Upper lobe of left lung (tissue), 6 donors: Measurements from ENCODE around the gene PAK2. TPM values are rescaled to one million over a fixed set of nuclear protein-coding genes. Genes with fewer than 3 reads are reported as not detected.
A peak's percentile ranks its signal among the peaks of the same experiment; 100 is the strongest.
"Not testable (repeated sequence)": the region's sequence is repeated elsewhere in the genome, so short reads cannot be mapped to it uniquely, and the experiment has no call there.

ENCODE experiments used
- ATAC-seq, 2 donors: fragments of 200-7000 bp; cut with Tn5 transposase; one replicate each; pipeline ENCODE4 v1.9.1; 2022; ENCODE audit warnings: mild to moderate bottlenecking in 2 of 2, moderate library complexity in 2 of 2; ENCODE audit not compliant: low FRiP score in 2 of 2
- DNase-seq, 2 donors: peaks; one replicate each; pipeline ENCODE4 v3.0.0-alpha.2; 2019 to 2020
- H3K27ac ChIP-seq, 4 donors: fragments of 200-600 bp; sonication (generic); one replicate each; pipeline ENCODE4 v1.5.1; 2016 to 2019
- H3K27me3 ChIP-seq, 4 donors: fragments of 200-600 bp; sonication (generic); one replicate each; pipeline ENCODE4 v1.5.1; 2017 to 2019
- H3K36me3 ChIP-seq, 4 donors: fragments of 200-600 bp; sonication (generic); one replicate each; pipeline ENCODE4 v1.5.1; 2016 to 2019
- H3K4me1 ChIP-seq, 4 donors: fragments of 200-600 bp; sonication (generic); one replicate each; pipeline ENCODE4 v1.5.1; 2018 to 2019
- H3K4me3 ChIP-seq, 4 donors: fragments of 200-600 bp; sonication (generic); one replicate each; pipeline ENCODE4 v1.5.1; 2017 to 2019; ENCODE audit warnings: mild to moderate bottlenecking in 2 of 4, moderate library complexity in 1 of 4
- H3K9me3 ChIP-seq, 4 donors: fragments of 200-600 bp; sonication (generic); one replicate each; pipeline ENCODE4 v1.5.1; 2018 to 2019
- EP300 ChIP-seq, 4 donors: sonication (generic); formaldehyde crosslinking; IDR thresholded peaks; one replicate each; pipeline ENCODE4 v1.5.1; 2017; ENCODE audit warnings: antibody characterized with exemption in 4 of 4, control low read depth in 2 of 4
- POLR2A ChIP-seq, 4 donors: fragments of 450-650 bp; IDR thresholded peaks; one replicate each; pipeline ENCODE4 v1.5.1; 2016 to 2017; ENCODE audit warnings: antibody characterized with exemption in 4 of 4, mild to moderate bottlenecking in 2 of 4
- POLR2AphosphoS5 ChIP-seq, 2 donors: sonication (generic); formaldehyde crosslinking; IDR thresholded peaks; one replicate each; pipeline ENCODE4 v1.5.1; 2017; ENCODE audit warnings: antibody characterized with exemption in 2 of 2
- WGBS, 2 donors: methylation state at CpG; one replicate each; pipeline ENCODE4 v1.1.5; 2017 to 2018; 5-methylcytosine and 5-hydroxymethylcytosine counted together
- total RNA-seq, 6 donors: library from RNA; depleted of rRNA in 4 of 6; stranded (reverse); fragments of >200 nt in 4 of 6; gene quantifications; one replicate each; pipeline versions ENCODE4 v1.1.0 to v1.2.1, GENCODE V29; 2016 to 2021
- TF ChIP-seq, protein P1 (sequence below), 6 experiments: fragments of 450-650 bp in 4 of 6; fragments of 200-600 bp in 2 of 6; sonication (generic) in 2 of 6; IDR thresholded peaks; one replicate each; pipeline ENCODE4 v1.5.1; 2016 to 2019; ENCODE audit warnings: antibody characterized with exemption in 6 of 6
- donor health status: DM: no; HTN: no; CAD: no; lungs with moderate emphysema.
- donor health status: DM: no; HTN: yes; CAD: no; lungs with severe emphysema.

Gene PAK2
- total RNA-seq, 6 donors from 2014 or later = 24.7 to 82.2 (median 60.1) TPM

DNA sequence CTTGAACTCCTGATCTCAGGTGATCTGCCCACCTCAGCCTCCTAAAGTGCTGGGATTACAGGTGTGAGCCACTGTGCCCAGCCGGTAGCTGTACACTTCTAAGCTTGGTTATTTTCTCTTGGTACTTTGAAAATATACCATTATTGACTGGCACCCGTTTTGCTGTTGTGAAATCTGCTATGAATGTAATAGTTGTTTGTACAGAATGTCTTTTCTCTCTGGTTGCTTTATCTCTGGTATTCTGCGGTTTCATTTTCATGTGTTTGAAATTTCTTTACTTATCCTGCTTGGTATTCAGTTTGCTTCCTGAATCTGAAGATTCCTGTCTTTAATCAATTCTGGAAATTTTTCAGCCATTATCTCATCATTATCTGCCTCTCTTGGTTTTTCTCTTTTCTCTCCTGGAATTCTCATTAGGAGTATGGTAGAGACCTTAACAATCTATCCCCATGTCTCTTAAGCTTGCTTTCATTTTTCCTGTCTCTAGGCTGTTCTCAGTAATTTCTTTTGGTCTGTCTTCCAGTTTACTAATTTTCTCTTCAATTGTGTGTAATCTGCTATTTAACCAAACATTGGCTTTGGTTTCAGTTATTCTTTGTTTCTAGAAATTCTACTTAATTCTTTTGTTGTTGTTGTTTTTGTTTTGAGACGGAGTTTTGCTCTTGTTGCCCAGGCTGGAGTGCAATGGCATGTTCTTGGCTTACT, 2.8 kb upstream of the PAK2 start:
- H3K27me3 ChIP-seq = no peaks in the 10 kb centered on the region
- no peak for DNase-seq
- H3K4me3 ChIP-seq = no peak overlapping the region
- 92 to 94% methylated on average over 4 of the region's 4 CpGs for WGBS, 2 donors
- peaks cover 6 to 14% (median 11%) of the 10 kb centered on the region in 4 donors for H3K4me1 ChIP-seq
- no peak overlapping the region for H3K27ac ChIP-seq
- peaks cover 0 to 15% (median 0%) of the 10 kb centered on the region in 4 donors for H3K36me3 ChIP-seq
- H3K9me3 ChIP-seq = no peaks in the 10 kb centered on the region
- TF ChIP-seq, protein P1, sequence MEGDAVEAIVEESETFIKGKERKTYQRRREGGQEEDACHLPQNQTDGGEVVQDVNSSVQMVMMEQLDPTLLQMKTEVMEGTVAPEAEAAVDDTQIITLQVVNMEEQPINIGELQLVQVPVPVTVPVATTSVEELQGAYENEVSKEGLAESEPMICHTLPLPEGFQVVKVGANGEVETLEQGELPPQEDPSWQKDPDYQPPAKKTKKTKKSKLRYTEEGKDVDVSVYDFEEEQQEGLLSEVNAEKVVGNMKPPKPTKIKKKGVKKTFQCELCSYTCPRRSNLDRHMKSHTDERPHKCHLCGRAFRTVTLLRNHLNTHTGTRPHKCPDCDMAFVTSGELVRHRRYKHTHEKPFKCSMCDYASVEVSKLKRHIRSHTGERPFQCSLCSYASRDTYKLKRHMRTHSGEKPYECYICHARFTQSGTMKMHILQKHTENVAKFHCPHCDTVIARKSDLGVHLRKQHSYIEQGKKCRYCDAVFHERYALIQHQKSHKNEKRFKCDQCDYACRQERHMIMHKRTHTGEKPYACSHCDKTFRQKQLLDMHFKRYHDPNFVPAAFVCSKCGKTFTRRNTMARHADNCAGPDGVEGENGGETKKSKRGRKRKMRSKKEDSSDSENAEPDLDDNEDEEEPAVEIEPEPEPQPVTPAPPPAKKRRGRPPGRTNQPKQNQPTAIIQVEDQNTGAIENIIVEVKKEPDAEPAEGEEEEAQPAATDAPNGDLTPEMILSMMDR (IDR thresholded peaks at IDR 0.05) = no peak
- TF ChIP-seq POLR2AphosphoS5 (IDR thresholded peaks at IDR 0.05) (no peak), POLR2A (IDR thresholded peaks at IDR 0.05) (no peak), EP300 (IDR thresholded peaks at IDR 0.05) (no peak)
- no peak for ATAC-seq

DNA sequence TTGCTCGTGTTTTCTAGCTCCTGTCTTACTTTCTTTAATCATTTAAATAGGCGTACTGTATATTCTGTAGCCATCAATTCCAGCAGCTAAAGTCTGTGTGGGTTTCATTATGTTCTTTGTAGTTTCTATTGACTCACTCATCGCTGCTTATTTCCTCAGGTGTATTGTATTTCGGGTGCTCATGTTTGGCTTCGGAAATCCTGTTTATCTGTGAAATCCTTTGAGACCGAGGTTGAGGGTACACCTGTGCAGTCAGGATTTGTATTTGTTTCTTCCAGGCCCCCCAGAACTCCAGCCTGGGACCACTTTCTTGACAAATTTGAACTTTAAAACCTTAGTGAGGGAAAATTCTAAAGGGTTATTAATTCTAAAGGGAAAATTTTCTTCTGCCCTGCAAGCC, 2.0 kb upstream of the PAK2 start:
- WGBS, 2 donors = 83 to 84% methylated on average over 6 of the region's 6 CpGs
- DNase-seq = no peak
- Histone ChIP-seq H3K4me3 (no peak overlapping the region), H3K27me3 (no peaks in the 10 kb centered on the region), H3K9me3 (no peaks in the 10 kb centered on the region), H3K4me1 (peaks cover 9 to 23% (median 14%) of the 10 kb centered on the region in 4 donors), H3K27ac (no peak overlapping the region), H3K36me3 (peaks cover 0 to 15% (median 0%) of the 10 kb centered on the region in 4 donors)
- ATAC-seq = no peak
- no peak for TF ChIP-seq POLR2AphosphoS5 (IDR thresholded peaks at IDR 0.05)
- no peak for TF ChIP-seq EP300 (IDR thresholded peaks at IDR 0.05)
- no peak for TF ChIP-seq POLR2A (IDR thresholded peaks at IDR 0.05)
- TF ChIP-seq, protein P1 (IDR thresholded peaks at IDR 0.05) = no peak

DNA sequence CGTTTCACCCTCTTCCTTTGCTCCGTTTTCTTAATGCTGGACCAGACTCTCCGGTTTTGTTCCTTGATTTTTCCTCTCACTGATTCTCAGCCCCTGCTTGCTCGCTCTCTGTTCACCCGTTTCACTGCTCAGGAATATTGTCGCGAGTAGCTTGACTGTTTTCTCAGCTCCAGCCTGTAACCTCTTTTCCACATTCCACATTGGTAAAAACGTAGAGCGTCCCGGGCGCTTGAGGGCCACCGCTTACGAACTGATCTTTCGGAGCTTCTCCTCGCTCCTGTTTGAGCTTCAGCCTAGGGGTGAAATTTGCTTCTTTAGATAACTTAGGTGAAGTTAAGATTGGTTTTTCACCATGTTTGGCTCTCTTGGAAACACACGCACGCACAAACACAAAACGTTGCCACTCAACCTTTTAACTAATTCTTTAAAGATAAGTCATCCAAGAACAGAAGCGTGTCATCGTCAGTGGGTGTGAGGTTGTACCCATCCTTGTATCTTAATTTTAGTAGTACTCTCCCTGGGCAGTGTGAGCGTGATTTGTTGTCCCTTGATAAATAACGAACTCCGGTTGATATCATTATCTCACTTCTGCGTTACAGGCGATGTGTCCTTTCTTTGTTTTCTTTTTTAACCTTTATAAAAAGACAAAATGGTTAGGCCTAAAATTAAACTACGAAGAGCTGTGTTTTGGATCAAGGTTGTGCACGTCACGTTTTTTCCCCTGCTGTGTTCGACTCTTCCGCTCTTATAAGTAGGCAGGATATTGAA, 1.0 kb downstream of the PAK2 start:
- no peaks in the 10 kb centered on the region for H3K36me3 ChIP-seq
- H3K4me1 ChIP-seq = peaks cover 11 to 45% (median 19%) of the 10 kb centered on the region in 4 donors
- no peak for DNase-seq
- WGBS, 2 donors = 0 to 1% methylated on average over 30 of the region's 30 CpGs
- TF ChIP-seq, protein P1 (IDR thresholded peaks at IDR 0.05) = no peak
- TF ChIP-seq POLR2A (IDR thresholded peaks at IDR 0.05) (no peak), EP300 (IDR thresholded peaks at IDR 0.05) (no peak), POLR2AphosphoS5 (IDR thresholded peaks at IDR 0.05) (no peak)
- no peaks in the 10 kb centered on the region for H3K27me3 ChIP-seq
- ATAC-seq = peak in 1 of 2 donors; percentile 26
- peak overlapping the region; percentile 56 to 98 (median 85) for H3K4me3 ChIP-seq
- H3K9me3 ChIP-seq = no peaks in the 10 kb centered on the region
- peak overlapping the region; percentile 93 to 100 (median 98) for H3K27ac ChIP-seq

DNA sequence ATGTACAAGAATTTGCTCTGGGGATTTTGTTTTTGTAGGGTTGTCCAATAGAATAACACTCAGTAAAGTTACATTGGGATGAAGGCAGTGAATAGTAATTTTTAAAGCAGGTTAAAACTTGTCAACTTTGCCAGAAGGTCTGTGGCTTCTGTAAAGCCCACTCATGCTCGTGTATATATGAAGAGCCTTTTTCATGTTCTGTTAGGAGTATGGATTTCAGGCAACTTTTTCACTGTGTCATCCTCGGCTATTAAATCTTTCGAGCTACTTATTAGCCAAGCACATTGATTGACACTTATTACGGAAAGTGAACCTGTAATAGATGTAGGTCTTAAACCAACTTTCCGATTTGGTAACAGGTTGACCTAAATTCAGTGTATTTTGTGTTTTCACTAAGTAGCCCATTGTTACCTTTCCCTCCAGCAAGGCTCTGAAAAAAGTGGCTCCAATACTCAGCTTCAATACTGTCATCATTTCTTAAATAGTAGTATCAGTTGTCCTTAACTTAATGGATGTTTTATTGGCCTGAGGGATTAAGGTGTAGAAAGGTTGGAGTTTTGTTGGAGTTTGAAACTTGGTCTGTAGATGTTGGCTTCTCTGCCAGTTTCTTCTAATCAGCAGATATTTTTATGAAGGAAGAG, 1.7 kb downstream of the PAK2 start:
- H3K4me1 ChIP-seq = peaks cover 11 to 45% (median 19%) of the 10 kb centered on the region in 4 donors
- H3K4me3 ChIP-seq = peak overlapping the region; percentile 56 to 98 (median 85)
- DNase-seq = no peak
- no peak for ATAC-seq
- 15 to 17% methylated on average over 5 of the region's 5 CpGs for WGBS, 2 donors
- TF ChIP-seq POLR2A (IDR thresholded peaks at IDR 0.05) (no peak), EP300 (IDR thresholded peaks at IDR 0.05) (no peak), POLR2AphosphoS5 (IDR thresholded peaks at IDR 0.05) (no peak)
- TF ChIP-seq, protein P1 (IDR thresholded peaks at IDR 0.05) = no peak
- no peaks in the 10 kb centered on the region for H3K27me3 ChIP-seq
- H3K27ac ChIP-seq = peak overlapping the region; percentile 93 to 100 (median 98)
- H3K36me3 ChIP-seq = no peaks in the 10 kb centered on the region
- H3K9me3 ChIP-seq = no peaks in the 10 kb centered on the region

DNA sequence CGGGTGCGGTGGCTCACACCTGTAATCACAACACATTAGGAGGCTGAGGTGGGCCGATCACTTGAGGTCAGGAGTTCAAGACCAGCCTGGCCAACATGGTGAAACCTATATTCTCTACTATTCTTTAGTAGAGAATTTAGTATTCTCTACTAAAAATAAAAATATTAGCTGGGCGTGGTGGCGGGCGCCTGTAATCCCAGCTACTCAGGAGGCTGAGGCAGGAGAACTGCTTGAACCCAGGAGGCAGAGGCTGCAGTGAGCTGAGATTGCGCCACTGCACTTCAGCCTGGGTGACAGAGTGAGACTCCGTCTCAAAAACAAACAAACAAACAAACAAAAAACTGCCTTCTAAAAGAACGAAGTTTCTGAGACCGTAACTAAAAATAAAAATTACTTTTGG, 3.9 kb downstream of the PAK2 start:
- H3K4me3 ChIP-seq, H3K27ac ChIP-seq, H3K9me3 ChIP-seq, DNase-seq, ATAC-seq, H3K36me3 ChIP-seq, H3K27me3 ChIP-seq: not testable (repeated sequence)
- H3K4me1 ChIP-seq = peaks cover 11 to 45% (median 19%) of the 10 kb centered on the region in 4 donors
- WGBS, 2 donors = 88 to 91% methylated on average over 10 of the region's 10 CpGs
